Tibial nerve (tissue), 4 donors: ENCODE results near the gene ITPK1. TPM values are rescaled to one million over a fixed set of nuclear protein-coding genes. Genes with fewer than 3 reads are reported as not detected.

Experiments used
- DNase-seq, 2 donors: peaks; one replicate each; pipeline ENCODE4 v3.0.0-alpha.2; 2019; ENCODE audit warnings: low spot score in 2 of 2
- H3K27ac ChIP-seq, 4 donors: fragments of 200-600 bp; sonication (generic) in 3 of 4; one replicate each; pipeline ENCODE4 v1.5.1; 2017 to 2019; ENCODE audit warnings: mild to moderate bottlenecking in 1 of 4
- H3K27me3 ChIP-seq, 2 donors: fragments of 200-600 bp; sonication (generic) in 1 of 2; one replicate each; pipeline versions ENCODE4 v1.5.1 to v1.6.0; 2017 to 2019
- H3K36me3 ChIP-seq, 3 donors: fragments of 200-600 bp; sonication (generic); one replicate each; pipeline ENCODE4 v1.5.1; 2018 to 2019
- H3K4me1 ChIP-seq, 4 donors: fragments of 200-600 bp; sonication (generic) in 3 of 4; one replicate each; pipeline ENCODE4 v1.5.1; 2017 to 2019
- H3K4me3 ChIP-seq, 4 donors: fragments of 200-600 bp; sonication (generic) in 3 of 4; one replicate each; pipeline ENCODE4 v1.5.1; 2017 to 2019; ENCODE audit warnings: mild to moderate bottlenecking in 1 of 4, moderate library complexity in 1 of 4
- H3K9me3 ChIP-seq, 4 donors: fragments of 200-600 bp; sonication (generic) in 3 of 4; one replicate each; pipeline ENCODE4 v1.5.1; 2017 to 2019
- EP300 ChIP-seq, 2 donors: sonication (generic); formaldehyde crosslinking; IDR thresholded peaks; one replicate each; pipeline ENCODE4 v1.6.1; 2017; ENCODE audit warnings: antibody characterized with exemption in 2 of 2, mild to moderate bottlenecking in 1 of 2
- POLR2A ChIP-seq, 2 donors: fragments of 450-650 bp; IDR thresholded peaks; one replicate each; pipeline ENCODE4 v1.6.1; 2017; ENCODE audit warnings: antibody characterized with exemption in 2 of 2, mild to moderate bottlenecking in 2 of 2, moderate library complexity in 2 of 2
- WGBS, 2 donors: methylation state at CpG; one replicate each; pipeline ENCODE4 v1.1.5; 2018; 5-methylcytosine and 5-hydroxymethylcytosine counted together
- total RNA-seq, 4 donors: library from RNA; depleted of rRNA; stranded (reverse); fragments of >200 nt; gene quantifications; one replicate each; pipeline ENCODE4 v1.1.0, GENCODE V29; 2016
- TF ChIP-seq, protein P1 (sequence below), 5 experiments: fragments of 200-600 bp in 3 of 5; fragments of 450-650 bp in 2 of 5; sonication (generic) in 3 of 5; IDR thresholded peaks; one replicate each; pipeline ENCODE4 v1.5.1; 2016 to 2019; ENCODE audit warnings: antibody characterized with exemption in 5 of 5, mild to moderate bottlenecking in 3 of 5, moderate library complexity in 2 of 5

ITPK1 gene
- total RNA-seq, 4 donors from 2014 or later, result 67.4 to 121 (median 92.5) TPM

DNA sequence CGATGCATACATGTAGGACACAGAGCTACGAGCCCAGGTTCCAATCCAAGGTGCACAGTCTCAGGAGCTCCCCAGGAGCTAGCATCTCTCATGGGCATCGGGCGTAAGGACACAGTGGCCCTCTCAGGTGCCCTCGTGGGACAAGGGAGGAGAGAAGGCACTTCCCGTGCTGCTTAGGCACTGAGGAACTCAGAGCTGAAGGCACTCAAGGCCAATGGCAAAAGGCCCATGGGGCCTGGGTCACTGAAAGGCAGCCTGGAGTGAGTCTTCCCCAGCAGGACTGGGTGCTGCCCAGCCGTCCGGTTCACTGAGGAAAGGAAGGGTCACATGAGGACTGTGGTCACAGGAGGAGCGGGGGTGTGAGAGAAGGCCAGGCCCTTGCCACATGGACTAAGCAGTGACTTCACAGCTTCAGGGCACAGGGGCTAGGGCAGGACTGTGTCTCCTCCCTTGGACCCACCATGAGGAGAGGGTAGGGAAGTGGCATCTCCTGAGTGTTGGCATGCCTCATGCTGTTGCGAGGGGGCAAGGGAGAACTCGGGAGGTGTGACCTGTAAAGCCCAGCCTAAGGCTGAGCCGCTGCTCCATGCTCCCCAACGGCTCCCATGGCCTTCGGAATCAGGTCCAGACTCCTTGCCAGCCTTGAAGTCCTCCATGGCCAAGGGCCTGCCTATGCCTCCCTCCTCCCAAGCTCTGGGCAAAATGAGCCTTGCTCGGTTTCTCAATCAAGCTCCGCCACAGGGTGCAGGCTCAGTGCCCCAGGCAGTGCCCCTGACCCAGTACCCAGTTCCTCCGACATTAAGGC, 141.0 kb downstream of the ITPK1 start:
- Histone ChIP-seq H3K27ac (peak overlapping the region in 3 of 4 donors; percentile 27 to 87 (median 78)), H3K4me1 (peaks cover 0 to 39% (median 12%) of the 10 kb centered on the region in 4 donors), H3K36me3 (peaks cover 0 to 52% (median 0%) of the 10 kb centered on the region in 3 donors), H3K9me3 (peaks cover 0 to 31% (median 0%) of the 10 kb centered on the region in 4 donors), H3K4me3 (no peak overlapping the region), H3K27me3 (no peaks in the 10 kb centered on the region)
- 88 to 94% methylated on average over 17 of the region's 17 CpGs for WGBS, 2 donors
- TF ChIP-seq, protein P1, sequence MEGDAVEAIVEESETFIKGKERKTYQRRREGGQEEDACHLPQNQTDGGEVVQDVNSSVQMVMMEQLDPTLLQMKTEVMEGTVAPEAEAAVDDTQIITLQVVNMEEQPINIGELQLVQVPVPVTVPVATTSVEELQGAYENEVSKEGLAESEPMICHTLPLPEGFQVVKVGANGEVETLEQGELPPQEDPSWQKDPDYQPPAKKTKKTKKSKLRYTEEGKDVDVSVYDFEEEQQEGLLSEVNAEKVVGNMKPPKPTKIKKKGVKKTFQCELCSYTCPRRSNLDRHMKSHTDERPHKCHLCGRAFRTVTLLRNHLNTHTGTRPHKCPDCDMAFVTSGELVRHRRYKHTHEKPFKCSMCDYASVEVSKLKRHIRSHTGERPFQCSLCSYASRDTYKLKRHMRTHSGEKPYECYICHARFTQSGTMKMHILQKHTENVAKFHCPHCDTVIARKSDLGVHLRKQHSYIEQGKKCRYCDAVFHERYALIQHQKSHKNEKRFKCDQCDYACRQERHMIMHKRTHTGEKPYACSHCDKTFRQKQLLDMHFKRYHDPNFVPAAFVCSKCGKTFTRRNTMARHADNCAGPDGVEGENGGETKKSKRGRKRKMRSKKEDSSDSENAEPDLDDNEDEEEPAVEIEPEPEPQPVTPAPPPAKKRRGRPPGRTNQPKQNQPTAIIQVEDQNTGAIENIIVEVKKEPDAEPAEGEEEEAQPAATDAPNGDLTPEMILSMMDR (IDR thresholded peaks at IDR 0.05), result no peak
- TF ChIP-seq EP300 (IDR thresholded peaks at IDR 0.05) (no peak), POLR2A (IDR thresholded peaks at IDR 0.05) (no peak)
- no peak for DNase-seq

DNA sequence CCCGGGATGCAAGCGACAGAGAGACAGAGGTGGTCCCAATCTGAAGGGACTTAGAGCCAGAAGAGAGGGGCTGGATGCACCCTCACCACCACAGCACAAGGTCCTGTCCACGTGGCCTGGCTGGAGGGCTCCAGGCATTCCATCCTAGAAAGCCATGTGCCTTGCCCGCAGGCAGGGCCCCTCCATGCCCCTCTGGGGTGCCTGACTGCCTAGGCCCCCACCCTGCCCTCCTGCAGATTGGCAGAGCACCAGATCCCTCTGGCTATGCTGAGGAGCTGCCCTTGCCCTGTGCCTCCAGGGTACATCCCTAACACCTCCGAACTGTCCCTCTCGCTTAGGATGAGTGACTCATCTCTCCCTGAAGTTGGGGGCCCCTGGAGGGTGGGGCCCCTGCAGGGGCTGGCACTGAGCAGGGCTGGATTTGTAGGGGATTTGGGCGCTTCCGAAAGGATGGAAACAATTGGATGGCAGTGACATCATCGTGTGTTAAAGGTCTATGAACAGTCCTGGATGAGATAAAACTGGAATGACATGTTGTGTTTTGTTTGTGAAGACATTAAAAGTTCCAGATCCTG, 141.8 kb downstream of the ITPK1 start:
- DNase-seq, result no peak
- Histone ChIP-seq H3K36me3 (peaks cover 0 to 49% (median 0%) of the 10 kb centered on the region in 3 donors), H3K27ac (peak overlapping the region in 3 of 4 donors; percentile 51 to 87 (median 78)), H3K4me1 (peaks cover 0 to 39% (median 12%) of the 10 kb centered on the region in 4 donors), H3K27me3 (no peaks in the 10 kb centered on the region), H3K9me3 (peaks cover 0 to 27% (median 0%) of the 10 kb centered on the region in 4 donors), H3K4me3 (no peak overlapping the region)
- TF ChIP-seq POLR2A (IDR thresholded peaks at IDR 0.05) (no peak), EP300 (IDR thresholded peaks at IDR 0.05) (no peak)
- TF ChIP-seq, protein P1 (IDR thresholded peaks at IDR 0.05), result no peak
- 41 to 63% methylated on average over 7 to 8 of the region's 9 CpGs for WGBS, 2 donors

DNA sequence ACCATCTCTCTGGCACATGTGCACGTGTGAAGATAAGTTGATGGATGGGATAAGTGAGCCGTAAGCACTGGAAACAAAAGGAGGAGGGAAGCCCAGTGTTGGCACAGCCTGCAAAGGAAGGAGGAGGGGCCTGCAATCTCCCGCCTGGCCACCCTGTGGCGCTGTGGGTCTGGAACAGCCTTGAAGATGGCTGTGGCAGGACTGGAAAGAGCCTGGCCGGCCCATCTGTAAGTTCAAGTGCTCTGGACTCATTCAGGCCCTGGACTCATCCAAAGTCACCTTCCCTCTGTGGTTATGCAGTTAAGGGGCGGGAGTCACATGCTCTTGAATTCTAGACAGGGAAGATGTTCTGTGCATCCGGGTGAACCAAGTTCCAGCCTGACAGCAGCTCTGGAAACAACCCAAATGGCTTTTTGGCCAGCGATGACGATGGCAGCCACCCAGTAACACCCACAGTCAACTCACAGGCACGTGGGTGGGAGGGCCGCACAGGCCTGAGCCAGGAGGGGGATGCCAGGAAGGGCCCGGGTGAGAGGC, 142.4 kb downstream of the ITPK1 start:
- TF ChIP-seq POLR2A (IDR thresholded peaks at IDR 0.05), result no peak
- TF ChIP-seq EP300 (IDR thresholded peaks at IDR 0.05), result peak in 1 of 2 donors; percentile 61
- TF ChIP-seq, protein P1 (IDR thresholded peaks at IDR 0.05), result peak; percentile 53 to 83 (median 73)
- DNase-seq, result peak; percentile 41 to 53
- WGBS, 2 donors, result 28 to 53% methylated on average over 12 of the region's 12 CpGs
- Histone ChIP-seq H3K27me3 (no peaks in the 10 kb centered on the region), H3K9me3 (peaks cover 0 to 22% (median 0%) of the 10 kb centered on the region in 4 donors), H3K4me1 (peaks cover 0 to 39% (median 12%) of the 10 kb centered on the region in 4 donors), H3K36me3 (peaks cover 0 to 44% (median 0%) of the 10 kb centered on the region in 3 donors), H3K27ac (peak overlapping the region; percentile 47 to 87 (median 64)), H3K4me3 (no peak overlapping the region)

DNA sequence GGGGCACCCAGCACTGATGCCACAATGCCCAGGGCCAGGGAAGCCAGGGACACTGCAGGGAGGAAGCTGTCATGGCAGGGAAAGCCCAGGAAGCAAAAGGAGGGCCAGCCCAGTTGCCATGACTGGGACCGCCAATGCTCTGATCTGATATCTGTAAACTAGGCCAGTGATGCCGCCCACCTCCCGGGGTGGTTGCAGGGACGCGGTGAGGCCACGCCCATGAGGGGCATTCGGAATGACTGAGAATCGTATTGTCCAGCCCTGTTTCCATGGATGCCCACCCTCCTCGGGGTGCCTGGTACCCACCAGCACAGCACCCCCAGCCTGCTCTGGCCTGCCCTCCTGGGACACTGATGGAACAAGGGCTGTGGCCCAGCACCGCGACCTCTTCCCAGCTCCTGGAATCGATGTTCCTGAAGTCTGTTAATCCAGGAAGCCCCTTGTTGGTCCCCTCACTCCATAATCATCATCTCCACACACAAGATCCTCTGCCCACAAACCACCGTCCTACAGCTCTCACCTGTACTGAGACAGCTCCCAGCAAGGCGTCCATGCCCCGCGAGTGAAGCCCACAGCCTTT, 144.0 kb downstream of the ITPK1 start:
- peak overlapping the region in 3 of 4 donors; percentile 24 to 87 (median 78) for H3K27ac ChIP-seq
- no peak for DNase-seq
- WGBS, 2 donors, result 78 to 84% methylated on average over 16 of the region's 16 CpGs

More for the DNA sequence above, 144.0 kb downstream of the ITPK1 start:
- no peak overlapping the region for H3K4me3 ChIP-seq
- TF ChIP-seq POLR2A (IDR thresholded peaks at IDR 0.05) (no peak), EP300 (IDR thresholded peaks at IDR 0.05) (no peak)
- TF ChIP-seq, protein P1 (IDR thresholded peaks at IDR 0.05), result no peak
- H3K4me1 ChIP-seq, result peaks cover 0 to 39% (median 12%) of the 10 kb centered on the region in 4 donors
- no peaks in the 10 kb centered on the region for H3K27me3 ChIP-seq
- peaks cover 0 to 28% (median 0%) of the 10 kb centered on the region in 3 donors for H3K36me3 ChIP-seq
- H3K9me3 ChIP-seq, result peaks cover 0 to 14% (median 0%) of the 10 kb centered on the region in 4 donors
